ENCODE data around the gene KAZN.

KAZN gene

DNA sequence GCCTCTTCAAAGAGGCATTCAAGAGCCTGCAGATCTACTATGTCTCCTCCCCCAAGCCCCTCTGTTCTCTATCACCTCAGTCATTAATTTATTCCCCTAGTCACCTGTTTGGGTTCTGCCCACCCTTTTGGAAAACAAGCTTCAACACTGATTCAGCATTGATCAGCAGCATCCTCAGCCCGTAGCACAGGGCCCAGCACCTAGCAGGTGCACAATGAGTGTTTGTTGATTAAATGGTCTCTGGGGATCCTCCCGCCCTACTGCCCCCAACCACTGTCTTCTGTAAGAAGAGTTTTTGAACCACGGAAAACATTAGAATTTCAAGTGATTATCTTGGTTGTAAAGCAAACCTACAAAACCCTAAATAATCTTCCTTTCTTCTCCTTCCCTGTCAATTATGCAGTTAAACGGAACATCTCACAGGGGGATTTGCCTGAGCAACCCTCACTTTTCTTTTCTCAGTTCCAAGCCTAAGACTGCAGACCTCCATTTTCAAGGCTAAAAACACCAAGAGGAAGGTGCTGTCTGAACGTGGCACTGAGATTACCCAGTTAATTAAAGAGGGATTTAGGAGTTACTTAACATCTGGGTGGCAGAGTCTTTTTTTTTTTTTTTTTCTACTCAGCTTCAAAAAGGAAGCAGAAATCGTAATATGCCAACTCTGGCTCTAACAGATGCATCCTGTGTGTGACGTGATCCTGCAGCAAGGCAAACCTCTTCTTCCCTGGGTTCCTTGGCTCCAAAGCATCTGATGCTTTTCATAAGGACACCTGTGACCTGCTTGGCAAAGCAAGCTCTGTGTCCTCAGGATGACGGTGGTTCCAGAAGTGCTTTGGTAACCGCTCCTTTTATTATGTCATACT, 163.0 kb downstream of the KAZN start:
- DNase-seq = no peak
- Histone ChIP-seq H2AK5ac (ENCODE audit: low read length) (no peak overlapping the region), H3K18ac (ENCODE audit: low read length) (no peak overlapping the region), H3K23ac (ENCODE audit: low read length) (no peak overlapping the region), H3K4ac (ENCODE audit: low read depth, low read length) (no peak overlapping the region), H3K4me3 (ENCODE audit: low read depth, low read length) (no peak overlapping the region), H3K4me2 (ENCODE audit: low read length) (no peak overlapping the region), H3K27ac (ENCODE audit: low read depth, low read length) (no peak overlapping the region), H3K79me2 (ENCODE audit: control insufficient read depth, insufficient read depth, low read length, poor library complexity) (no peaks in the 10 kb centered on the region), H4K8ac (ENCODE audit: low read depth, low read length) (no peak overlapping the region), H3K14ac (ENCODE audit: low read length) (no peak overlapping the region), H4K12ac (ENCODE audit: low read depth, low read length) (no peak overlapping the region), H2BK120ac (ENCODE audit: insufficient read depth, low read length, poor library complexity) (no peak overlapping the region), H2BK12ac (ENCODE audit: low read length) (no peak overlapping the region), H3K9me3 (ENCODE audit: insufficient read depth, low read depth, low read length) (peaks cover 1% of the 10 kb centered on the region), H2BK5ac (ENCODE audit: low read depth, low read length, poor library complexity) (no peak overlapping the region), H3K27me3 (ENCODE audit: insufficient read depth, low read length) (no peaks in the 10 kb centered on the region), H3K4me1 (ENCODE audit: control insufficient read depth in 1 of 2, insufficient read depth in 2 of 2, low read length in 2 of 2) (peaks cover 2% of the 10 kb centered on the region in 2 experiments), H3K36me3 (ENCODE audit: control insufficient read depth in 1 of 2, insufficient read depth in 2 of 2, low read length in 2 of 2) (no peaks in the 10 kb centered on the region), H4K91ac (ENCODE audit: low read depth, low read length) (no peak overlapping the region), H3K79me1 (ENCODE audit: low read length) (peaks cover 2% of the 10 kb centered on the region), H2AFZ (ENCODE audit: insufficient read depth, low read length, poor library complexity) (no peak overlapping the region), H3K9ac (ENCODE audit: low read length) (no peak overlapping the region)
- no CpG with 5 or more reads among the region's 9 CpGs for WGBS (ENCODE audit: extremely low coverage, insufficient coverage, insufficient read length)

DNA sequence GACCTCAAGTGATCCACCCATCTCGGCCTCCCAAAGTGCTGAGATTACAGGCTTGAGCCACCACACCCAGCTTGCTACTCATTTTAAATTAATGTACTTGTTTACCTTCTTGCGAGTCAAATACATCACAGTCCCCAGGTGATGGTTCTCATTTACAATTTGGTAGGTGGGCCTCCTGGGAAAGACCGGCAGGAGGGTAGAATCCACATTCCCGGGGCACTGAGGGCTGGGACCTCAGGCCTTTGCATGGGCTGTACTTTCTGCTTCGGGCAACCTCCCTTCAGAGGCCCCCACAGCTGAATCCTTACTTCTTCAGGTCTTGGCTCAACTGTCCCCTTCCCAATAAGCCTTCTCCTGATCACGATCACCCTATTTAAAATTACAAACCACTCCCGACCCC, 165.5 kb downstream of the KAZN start:
- no peak overlapping the region for H2BK120ac ChIP-seq (ENCODE audit: insufficient read depth, low read length, poor library complexity)
- H3K4me3 ChIP-seq (ENCODE audit: low read depth, low read length) = no peak overlapping the region
- no peaks in the 10 kb centered on the region for H3K79me1 ChIP-seq (ENCODE audit: low read length)
- peaks cover 2 to 4% of the 10 kb centered on the region in 2 experiments for H3K4me1 ChIP-seq (ENCODE audit: control insufficient read depth in 1 of 2, insufficient read depth in 2 of 2, low read length in 2 of 2)
- H2AFZ ChIP-seq (ENCODE audit: insufficient read depth, low read length, poor library complexity) = no peak overlapping the region
- no peak overlapping the region for H3K9ac ChIP-seq (ENCODE audit: low read length)
- no peak overlapping the region for H2BK5ac ChIP-seq (ENCODE audit: low read depth, low read length, poor library complexity)
- H3K14ac ChIP-seq (ENCODE audit: low read length) = no peak overlapping the region
- no peak overlapping the region for H2BK12ac ChIP-seq (ENCODE audit: low read length)
- no CpG with 5 or more reads among the region's 7 CpGs for WGBS (ENCODE audit: extremely low coverage, insufficient coverage, insufficient read length)
- DNase-seq = no peak
- H4K12ac ChIP-seq (ENCODE audit: low read depth, low read length) = no peak overlapping the region
- H3K79me2 ChIP-seq (ENCODE audit: control insufficient read depth, insufficient read depth, low read length, poor library complexity) = no peaks in the 10 kb centered on the region
- H3K36me3 ChIP-seq (ENCODE audit: control insufficient read depth in 1 of 2, insufficient read depth in 2 of 2, low read length in 2 of 2) = no peaks in the 10 kb centered on the region
- no peak overlapping the region for H3K23ac ChIP-seq (ENCODE audit: low read length)
- H2AK5ac ChIP-seq (ENCODE audit: low read length) = no peak overlapping the region
- H3K27me3 ChIP-seq (ENCODE audit: insufficient read depth, low read length) = no peaks in the 10 kb centered on the region
- no peak overlapping the region for H3K4me2 ChIP-seq (ENCODE audit: low read length)
- H4K8ac ChIP-seq (ENCODE audit: low read depth, low read length) = no peak overlapping the region
- H4K91ac ChIP-seq (ENCODE audit: low read depth, low read length) = no peak overlapping the region
- no peak overlapping the region for H3K18ac ChIP-seq (ENCODE audit: low read length)
- peaks cover 1% of the 10 kb centered on the region for H3K9me3 ChIP-seq (ENCODE audit: insufficient read depth, low read depth, low read length)
- H3K27ac ChIP-seq (ENCODE audit: low read depth, low read length) = no peak overlapping the region
- no peak overlapping the region for H3K4ac ChIP-seq (ENCODE audit: low read depth, low read length)

DNA sequence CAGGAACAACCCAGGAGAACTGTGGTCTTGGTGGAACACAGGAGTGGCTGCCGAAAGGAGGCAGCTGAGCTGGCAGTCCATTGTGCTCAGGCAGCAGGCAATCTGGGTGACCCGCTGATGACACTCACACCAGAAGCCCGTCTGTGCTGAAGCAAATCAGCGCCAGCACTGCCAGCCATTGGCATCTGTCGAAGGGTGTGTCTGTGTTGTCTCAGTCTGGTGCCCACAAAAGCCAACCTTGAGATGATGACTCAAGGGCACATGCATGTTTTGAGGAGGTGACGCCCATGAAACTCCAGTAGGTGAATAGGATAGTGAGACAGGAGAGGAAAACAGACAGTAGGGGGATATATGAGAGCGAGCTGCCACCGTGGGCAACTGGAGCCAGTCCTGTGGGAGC, 167.3 kb downstream of the KAZN start:
- Histone ChIP-seq H3K4me2 (ENCODE audit: low read length) (no peak overlapping the region), H4K8ac (ENCODE audit: low read depth, low read length) (no peak overlapping the region), H3K4me3 (ENCODE audit: low read depth, low read length) (no peak overlapping the region), H2BK5ac (ENCODE audit: low read depth, low read length, poor library complexity) (no peak overlapping the region), H3K79me1 (ENCODE audit: low read length) (no peaks in the 10 kb centered on the region), H3K79me2 (ENCODE audit: control insufficient read depth, insufficient read depth, low read length, poor library complexity) (no peaks in the 10 kb centered on the region), H4K12ac (ENCODE audit: low read depth, low read length) (no peak overlapping the region), H3K4ac (ENCODE audit: low read depth, low read length) (no peak overlapping the region), H3K14ac (ENCODE audit: low read length) (no peak overlapping the region), H2AK5ac (ENCODE audit: low read length) (no peak overlapping the region), H3K23ac (ENCODE audit: low read length) (no peak overlapping the region), H3K36me3 (ENCODE audit: control insufficient read depth in 1 of 2, insufficient read depth in 2 of 2, low read length in 2 of 2) (no peaks in the 10 kb centered on the region), H2AFZ (ENCODE audit: insufficient read depth, low read length, poor library complexity) (no peak overlapping the region), H2BK12ac (ENCODE audit: low read length) (no peak overlapping the region), H3K27me3 (ENCODE audit: insufficient read depth, low read length) (no peaks in the 10 kb centered on the region), H2BK120ac (ENCODE audit: insufficient read depth, low read length, poor library complexity) (no peak overlapping the region), H3K27ac (ENCODE audit: low read depth, low read length) (no peak overlapping the region), H3K9ac (ENCODE audit: low read length) (no peak overlapping the region), H3K18ac (ENCODE audit: low read length) (no peak overlapping the region), H4K91ac (ENCODE audit: low read depth, low read length) (no peak overlapping the region), H3K9me3 (ENCODE audit: insufficient read depth, low read depth, low read length) (no peaks in the 10 kb centered on the region), H3K4me1 (ENCODE audit: control insufficient read depth in 1 of 2, insufficient read depth in 2 of 2, low read length in 2 of 2) (peaks cover 2 to 4% of the 10 kb centered on the region in 2 experiments)
- WGBS (ENCODE audit: extremely low coverage, insufficient coverage, insufficient read length) = no CpG with 5 or more reads among the region's 8 CpGs
- DNase-seq = no peak

DNA sequence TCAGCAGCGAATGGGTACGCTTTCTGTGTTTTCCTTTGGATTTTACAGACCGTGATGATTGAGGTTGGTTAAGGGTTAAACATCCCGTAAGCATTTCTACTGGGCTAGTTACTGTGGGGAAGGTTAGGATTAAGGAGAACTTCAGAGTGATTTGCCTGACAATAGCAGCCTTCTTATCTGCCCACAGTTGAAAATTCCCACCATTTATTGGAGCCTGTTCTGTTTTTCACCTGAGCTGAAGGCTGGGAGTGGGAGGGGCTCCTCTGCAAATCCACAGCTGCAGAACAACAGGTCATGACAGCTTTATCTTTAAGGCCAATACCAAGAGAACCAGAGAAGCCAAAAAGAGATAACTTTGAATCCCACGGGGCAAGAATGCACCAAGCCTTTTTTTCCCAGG, 168.6 kb downstream of the KAZN start:
- no peaks in the 10 kb centered on the region for H3K27me3 ChIP-seq (ENCODE audit: insufficient read depth, low read length)
- no peak overlapping the region for H2BK12ac ChIP-seq (ENCODE audit: low read length)
- no peaks in the 10 kb centered on the region for H3K79me1 ChIP-seq (ENCODE audit: low read length)
- no peaks in the 10 kb centered on the region for H3K9me3 ChIP-seq (ENCODE audit: insufficient read depth, low read depth, low read length)
- no peaks in the 10 kb centered on the region for H3K79me2 ChIP-seq (ENCODE audit: control insufficient read depth, insufficient read depth, low read length, poor library complexity)
- H3K4me2 ChIP-seq (ENCODE audit: low read length) = no peak overlapping the region
- H3K4me1 ChIP-seq (ENCODE audit: control insufficient read depth in 1 of 2, insufficient read depth in 2 of 2, low read length in 2 of 2) = peaks cover 2 to 4% of the 10 kb centered on the region in 2 experiments
- H4K8ac ChIP-seq (ENCODE audit: low read depth, low read length) = no peak overlapping the region
- H3K4ac ChIP-seq (ENCODE audit: low read depth, low read length) = no peak overlapping the region
- no peak for DNase-seq
- H4K91ac ChIP-seq (ENCODE audit: low read depth, low read length) = no peak overlapping the region
- H2AFZ ChIP-seq (ENCODE audit: insufficient read depth, low read length, poor library complexity) = no peak overlapping the region
- no peak overlapping the region for H2BK120ac ChIP-seq (ENCODE audit: insufficient read depth, low read length, poor library complexity)
- no peak overlapping the region for H3K14ac ChIP-seq (ENCODE audit: low read length)
- WGBS (ENCODE audit: extremely low coverage, insufficient coverage, insufficient read length) = no CpG with 5 or more reads among the region's 5 CpGs
- H2BK5ac ChIP-seq (ENCODE audit: low read depth, low read length, poor library complexity) = no peak overlapping the region
- no peak overlapping the region for H4K12ac ChIP-seq (ENCODE audit: low read depth, low read length)
- H3K27ac ChIP-seq (ENCODE audit: low read depth, low read length) = no peak overlapping the region
- H3K36me3 ChIP-seq (ENCODE audit: control insufficient read depth in 1 of 2, insufficient read depth in 2 of 2, low read length in 2 of 2) = no peaks in the 10 kb centered on the region
- H2AK5ac ChIP-seq (ENCODE audit: low read length) = no peak overlapping the region
- no peak overlapping the region for H3K23ac ChIP-seq (ENCODE audit: low read length)
- H3K18ac ChIP-seq (ENCODE audit: low read length) = no peak overlapping the region
- no peak overlapping the region for H3K9ac ChIP-seq (ENCODE audit: low read length)
- H3K4me3 ChIP-seq (ENCODE audit: low read depth, low read length) = no peak overlapping the region
